Ascending aorta (tissue), 2 donors: ENCODE measurements around the gene PCYT2. TPM values are rescaled to one million over a fixed set of nuclear protein-coding genes. Genes with fewer than 3 reads are reported as not detected.

Experiments used
- DNase-seq, 2 donors: peaks; one replicate each; pipeline ENCODE4 v3.0.0-alpha.2; 2019; ENCODE audit warnings: low spot score in 2 of 2
- H3K27ac ChIP-seq, 2 donors: fragments of 200-600 bp; sonication (generic); one replicate each; pipeline ENCODE4 v1.5.1; 2016 to 2017; ENCODE audit warnings: mild to moderate bottlenecking in 1 of 2
- H3K27me3 ChIP-seq: fragments of 200-600 bp; sonication (generic); one replicate; pipeline ENCODE4 v1.5.1; 2017
- H3K36me3 ChIP-seq, 2 donors: fragments of 200-600 bp; sonication (generic); one replicate each; pipeline ENCODE4 v1.5.1; 2016
- H3K4me1 ChIP-seq, 2 donors: fragments of 200-600 bp; sonication (generic); one replicate each; pipeline ENCODE4 v1.5.1; 2016 to 2017; ENCODE audit warnings: mild to moderate bottlenecking in 1 of 2
- H3K4me3 ChIP-seq, 2 donors: fragments of 200-600 bp; sonication (generic); one replicate each; pipeline ENCODE4 v1.5.1; 2016 to 2017; ENCODE audit warnings: mild to moderate bottlenecking in 1 of 2
- H3K9me3 ChIP-seq, 2 donors: fragments of 200-600 bp; sonication (generic); one replicate each; pipeline ENCODE4 v1.5.1; 2016
- CTCF ChIP-seq, 3 experiments: fragments of 200-600 bp in 2 of 3; fragments of 450-650 bp in 1 of 3; sonication (generic) in 2 of 3; IDR thresholded peaks; one replicate each; pipeline ENCODE4 v1.5.1; 2016 to 2019; ENCODE audit warnings: antibody characterized with exemption in 3 of 3, mild to moderate bottlenecking in 1 of 3, moderate library complexity in 1 of 3
- intact Hi-C: fragments of 100-400 bp; cut with DNase I; formaldehyde crosslinking; loops from one replicate; pipeline ENCODE4 v1.15.1; 2023
- total RNA-seq: library from RNA; depleted of rRNA; stranded (reverse); fragments of >200 nt; gene quantifications from one replicate; pipeline ENCODE4 v1.1.0, GENCODE V29; 2016

The PCYT2 gene
- total RNA-seq, 1 donor from 2014 or later, result 81.1 TPM

- no peak for TF ChIP-seq CTCF (IDR thresholded peaks at IDR 0.05)
Observed at GRCh38 chr17:81934098-81934757, 23.0 kb upstream of the PCYT2 start.

DNA sequence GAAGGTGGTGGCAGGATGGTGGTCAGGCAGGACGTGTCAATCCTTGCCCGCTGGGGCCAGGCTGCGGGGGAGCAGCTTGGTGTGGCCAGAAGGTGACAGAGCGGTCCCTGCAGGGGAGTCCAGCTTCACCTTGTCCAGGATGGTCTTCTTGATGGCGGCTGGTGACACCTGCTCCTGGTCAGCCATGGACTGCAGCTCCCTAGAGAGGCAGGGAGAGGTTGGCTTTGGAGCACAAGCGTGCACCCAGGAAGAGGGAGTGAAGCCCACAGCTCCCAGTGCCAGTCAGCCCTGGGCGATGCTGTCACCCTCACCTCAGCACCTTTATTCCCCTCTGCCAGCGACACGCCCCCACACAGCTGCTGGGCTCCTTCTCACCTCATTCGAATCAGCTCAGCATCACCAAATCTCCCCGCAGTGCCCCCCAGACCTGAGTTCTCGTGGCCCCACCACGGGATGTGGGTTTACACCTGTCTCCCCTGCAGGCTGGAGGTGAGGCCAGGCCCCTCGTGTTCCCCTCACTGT is 22.0 kb upstream of the PCYT2 start:
- no peak for DNase-seq
- no peak overlapping the region for H3K27ac ChIP-seq
- H3K36me3 ChIP-seq, result no peaks in the 10 kb centered on the region
- H3K9me3 ChIP-seq, result no peaks in the 10 kb centered on the region
- H3K4me1 ChIP-seq, result peaks cover 6 to 9% of the 10 kb centered on the region in 2 donors
- no peak overlapping the region for H3K4me3 ChIP-seq
- H3K27me3 ChIP-seq, result no peaks in the 10 kb centered on the region
- no peak for TF ChIP-seq CTCF (IDR thresholded peaks at IDR 0.05)
- intact Hi-C loops, result no loop called here

More at GRCh38 chr17:81934098-81934757, 23.0 kb upstream of the PCYT2 start:
- Histone ChIP-seq H3K4me1 (peaks cover 4 to 6% of the 10 kb centered on the region in 2 donors), H3K9me3 (no peaks in the 10 kb centered on the region), H3K4me3 (no peak overlapping the region), H3K27ac (no peak overlapping the region), H3K27me3 (no peaks in the 10 kb centered on the region), H3K36me3 (no peaks in the 10 kb centered on the region)
- intact Hi-C loops, result no loop called here
- no peak for DNase-seq

DNA sequence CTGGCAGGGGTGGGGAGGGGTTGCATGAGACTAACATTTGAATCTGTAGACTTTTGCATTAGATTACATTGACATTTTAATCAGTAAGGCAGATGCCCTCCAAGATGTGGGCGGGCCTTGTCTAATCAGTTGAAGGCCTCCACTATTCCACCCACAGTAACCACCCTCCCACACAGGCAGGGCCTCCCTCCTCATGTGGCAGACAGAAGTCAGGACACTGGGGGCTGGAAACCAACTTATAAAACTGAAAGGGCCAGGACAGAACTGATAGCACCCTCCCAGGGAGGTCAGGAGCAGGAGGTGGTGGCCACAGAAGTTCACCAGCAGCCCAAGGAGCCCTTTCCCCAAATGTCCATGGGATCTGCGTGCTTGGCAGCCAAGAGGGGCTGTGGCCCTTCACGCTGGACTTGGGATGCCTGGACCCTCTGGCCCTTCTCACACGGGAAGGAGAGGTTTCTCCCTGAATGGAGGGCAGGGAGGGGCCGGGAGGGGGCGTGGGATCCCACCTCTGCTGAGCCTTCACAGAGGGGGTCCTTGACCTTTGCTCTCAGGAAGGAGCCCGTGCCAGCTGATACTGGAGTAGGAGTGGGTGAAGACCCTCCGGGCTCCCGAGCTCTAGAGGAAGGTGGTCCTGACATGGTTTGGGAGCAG is 21.3 kb upstream of the PCYT2 start:
- Histone ChIP-seq H3K4me1 (peaks cover 10 to 12% of the 10 kb centered on the region in 2 donors), H3K9me3 (no peaks in the 10 kb centered on the region), H3K27ac (no peak overlapping the region), H3K4me3 (no peak overlapping the region), H3K36me3 (no peaks in the 10 kb centered on the region), H3K27me3 (no peaks in the 10 kb centered on the region)
- no peak for TF ChIP-seq CTCF (IDR thresholded peaks at IDR 0.05)
- intact Hi-C loops, result no loop called here
- DNase-seq, result no peak

- Histone ChIP-seq H3K4me3 (no peak overlapping the region), H3K9me3 (no peaks in the 10 kb centered on the region), H3K4me1 (peaks cover 6 to 10% of the 10 kb centered on the region in 2 donors), H3K27me3 (no peaks in the 10 kb centered on the region), H3K27ac (no peak overlapping the region), H3K36me3 (no peaks in the 10 kb centered on the region)
- intact Hi-C loops, result no loop called here
- TF ChIP-seq CTCF (IDR thresholded peaks at IDR 0.05), result no peak
- no peak for DNase-seq
Observed at GRCh38 chr17:81931557-81932332, 20.5 kb upstream of the PCYT2 start.

DNA sequence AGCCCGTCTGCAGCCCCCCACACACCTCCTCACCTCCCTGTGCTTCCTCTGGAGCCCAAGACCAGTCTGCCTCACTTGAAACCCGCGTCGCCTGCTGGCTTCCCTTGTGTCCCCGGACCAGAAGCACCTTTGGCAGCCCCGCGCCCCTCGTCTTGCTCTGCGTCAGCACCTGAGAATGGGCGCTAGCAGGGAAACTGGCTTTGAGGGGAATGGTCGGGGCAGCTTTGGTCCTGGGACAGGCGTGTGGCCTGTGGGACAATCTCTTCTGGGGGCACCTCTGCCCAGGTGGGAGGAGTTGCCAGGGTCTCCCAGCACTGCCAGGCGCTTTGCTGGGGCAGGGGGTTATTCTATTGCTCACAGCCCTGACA is 20.0 kb upstream of the PCYT2 start:
- H3K9me3 ChIP-seq, result no peaks in the 10 kb centered on the region
- H3K4me3 ChIP-seq, result no peak overlapping the region
- no peak for DNase-seq
- H3K27ac ChIP-seq, result no peak overlapping the region
- H3K27me3 ChIP-seq, result no peaks in the 10 kb centered on the region
- H3K36me3 ChIP-seq, result no peaks in the 10 kb centered on the region
- peaks cover 5 to 10% of the 10 kb centered on the region in 2 donors for H3K4me1 ChIP-seq
- intact Hi-C loops, result no loop called here
- TF ChIP-seq CTCF (IDR thresholded peaks at IDR 0.05), result no peak
